Bronchial epithelial cell (primary cell): ENCODE measurements around the gene AHNAK. TPM values are rescaled to one million over a fixed set of nuclear protein-coding genes. Genes with fewer than 3 reads are reported as not detected.

Source experiments
- DNase-seq: peaks from one replicate; pipeline ENCODE4 v3.0.0-alpha.2; 2010; ENCODE audit warnings: low read depth
- FAIRE-seq: peaks from 2 replicates; lab custom pipeline; 2011; peaks lifted over from hg19 to GRCh38; lab: Jason Lieb, UNC
- H3K27me3 ChIP-seq: 2 replicates; pipeline ENCODE4 v1.5.1; 2011; ENCODE audit warnings: low read length; ENCODE audit not compliant: control insufficient read depth, insufficient read depth
- H3K36me3 ChIP-seq: 2 replicates; pipeline ENCODE4 v1.5.1; 2011; ENCODE audit warnings: low read length; ENCODE audit not compliant: control insufficient read depth, insufficient read depth
- H3K4me3 ChIP-seq: 2 replicates; pipeline ENCODE4 v1.5.1; 2011; ENCODE audit warnings: mild to moderate bottlenecking, low read depth, low read length, control low read depth
- CTCF ChIP-seq: IDR thresholded peaks from 2 replicates; pipeline ENCODE4 v1.5.1; 2011; ENCODE audit warnings: mild to moderate bottlenecking, moderate library complexity, low read length, control low read depth, inconsistent platforms; ENCODE audit not compliant: insufficient read depth, severe bottlenecking
- total RNA-seq: library from RNA; depleted of rRNA; stranded (reverse); fragments of >200 nt; gene quantifications from 2 replicates; pipeline ENCODE4 v1.2.1, GENCODE V29; 2014

Gene AHNAK
- total RNA-seq, 1 donor from 2014 or later: 354 TPM

DNA sequence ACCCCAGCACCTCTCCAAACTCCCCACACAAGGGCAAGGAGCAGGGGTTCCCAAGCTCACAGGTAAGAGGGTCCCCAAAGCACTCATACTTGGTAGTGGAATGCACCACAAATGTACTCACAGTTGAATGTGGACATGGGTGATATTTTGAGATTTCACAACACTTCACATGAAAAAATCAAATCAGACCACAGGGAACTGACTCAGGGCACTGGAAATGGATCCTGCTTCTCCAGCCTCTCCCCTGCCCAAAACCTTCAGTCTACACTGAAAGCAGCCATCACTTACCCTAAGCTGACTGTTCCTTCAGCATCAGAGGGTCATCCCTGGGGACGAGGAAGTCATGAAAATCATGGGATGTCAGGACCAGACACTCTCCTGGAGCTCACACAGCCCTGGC, 87.5 kb downstream of the AHNAK start:
- no peak overlapping the region for H3K4me3 ChIP-seq
- DNase-seq: no peak
- H3K27me3 ChIP-seq: no peaks in the 10 kb centered on the region
- FAIRE-seq: no peak
- TF ChIP-seq CTCF: no peak
- no peaks in the 10 kb centered on the region for H3K36me3 ChIP-seq

DNA sequence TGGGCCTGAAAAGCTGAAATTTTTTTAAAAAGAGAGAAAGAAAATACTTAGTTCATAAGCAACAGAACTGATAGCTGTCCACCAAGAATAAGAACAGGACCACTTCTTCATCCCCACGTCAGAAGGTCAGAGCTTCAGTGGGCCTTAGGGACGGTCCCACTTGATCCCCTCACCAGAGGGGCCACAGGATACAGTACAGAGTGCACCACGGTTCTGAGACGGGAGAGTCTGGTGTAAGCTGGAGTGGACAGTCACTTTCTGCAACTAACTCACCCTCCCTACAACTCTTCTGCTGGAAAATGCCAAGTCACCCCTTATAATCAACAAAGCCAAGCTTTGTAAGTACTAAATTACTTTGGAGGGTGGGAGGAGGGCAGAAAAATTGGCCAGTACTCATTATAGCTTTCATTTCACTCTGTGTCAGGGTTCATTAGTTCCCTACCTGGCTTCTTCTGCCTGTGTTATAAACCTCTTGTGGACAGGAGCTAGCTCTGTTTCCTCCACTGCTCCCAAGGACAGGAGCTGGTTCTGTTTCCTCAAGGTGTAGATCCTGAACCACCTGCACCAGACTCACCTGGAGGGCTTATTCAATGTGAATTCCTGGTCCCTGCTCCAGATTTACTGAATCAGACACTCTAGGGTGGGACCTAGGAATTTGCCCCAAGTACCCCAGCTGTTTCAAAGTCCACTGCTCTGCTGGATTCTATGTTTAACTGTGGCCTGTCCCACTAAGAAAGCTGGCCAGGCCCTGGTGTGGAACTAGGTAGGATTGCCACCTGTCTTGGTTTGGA, 88.2 kb downstream of the AHNAK start:
- no peak for FAIRE-seq
- TF ChIP-seq CTCF: no peak
- no peak overlapping the region for H3K4me3 ChIP-seq
- no peaks in the 10 kb centered on the region for H3K27me3 ChIP-seq
- H3K36me3 ChIP-seq: no peaks in the 10 kb centered on the region
- DNase-seq: no peak

DNA sequence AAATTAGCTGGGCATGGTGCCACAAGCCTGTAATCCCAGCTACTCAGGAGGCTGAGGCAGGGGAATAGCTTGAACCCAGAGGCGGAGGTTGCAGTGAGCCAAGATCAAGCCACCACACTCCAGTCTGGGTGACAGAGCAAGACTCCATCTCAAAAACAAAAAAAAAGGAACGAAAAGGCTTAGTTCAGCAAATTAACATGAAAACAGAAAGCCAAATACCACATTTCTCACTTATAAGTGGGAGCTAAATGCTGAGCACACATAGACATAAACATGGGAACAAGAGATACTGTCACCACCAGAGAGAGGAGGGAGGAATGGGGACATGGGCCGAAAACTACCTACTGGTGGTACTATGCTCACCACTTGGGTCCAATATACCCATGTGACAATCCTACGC, 89.1 kb downstream of the AHNAK start:
- FAIRE-seq (no peak), DNase-seq (no peak)
- no peak for TF ChIP-seq CTCF
- Histone ChIP-seq H3K4me3 (no peak overlapping the region), H3K36me3 (no peaks in the 10 kb centered on the region), H3K27me3 (no peaks in the 10 kb centered on the region)

DNA sequence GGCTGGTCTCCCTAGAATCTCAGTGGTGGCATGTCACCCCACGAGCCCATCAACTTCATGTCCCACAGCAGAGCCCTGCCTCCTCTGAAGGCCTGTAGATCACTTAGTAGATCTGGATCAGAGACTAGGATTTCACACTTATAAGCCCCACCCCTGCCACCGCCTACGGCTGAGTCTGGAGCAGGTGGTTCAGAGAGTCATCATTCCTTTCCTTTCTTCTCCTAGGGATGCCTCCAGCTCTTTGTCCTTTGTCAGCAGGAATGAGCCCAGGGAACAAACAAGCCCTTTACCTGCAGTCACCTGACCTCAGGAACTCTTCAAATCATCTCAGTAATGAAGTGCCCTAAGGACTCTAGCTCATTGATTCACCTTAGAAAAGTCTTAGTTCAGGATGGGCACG, 90.0 kb downstream of the AHNAK start:
- no peaks in the 10 kb centered on the region for H3K36me3 ChIP-seq
- DNase-seq: no peak
- no peak for FAIRE-seq
- no peak for TF ChIP-seq CTCF
- no peak overlapping the region for H3K4me3 ChIP-seq
- no peaks in the 10 kb centered on the region for H3K27me3 ChIP-seq

GRCh38 chr11:62452839-62453468, 93.7 kb downstream of the AHNAK start:
- TF ChIP-seq CTCF: no peak
- H3K4me3 ChIP-seq: no peak overlapping the region
- FAIRE-seq: no peak
- no peaks in the 10 kb centered on the region for H3K27me3 ChIP-seq
- no peak for DNase-seq
- H3K36me3 ChIP-seq: no peaks in the 10 kb centered on the region
